ENCODE data around the gene SPDYC. TPM values are rescaled to one million over a fixed set of nuclear protein-coding genes. Genes with fewer than 3 reads are reported as not detected.
A peak's percentile ranks its signal among the peaks of the same experiment; 100 is the strongest.

Gene SPDYC
- total RNA-seq, 1 donor from 2014 or later = not detected

DNA sequence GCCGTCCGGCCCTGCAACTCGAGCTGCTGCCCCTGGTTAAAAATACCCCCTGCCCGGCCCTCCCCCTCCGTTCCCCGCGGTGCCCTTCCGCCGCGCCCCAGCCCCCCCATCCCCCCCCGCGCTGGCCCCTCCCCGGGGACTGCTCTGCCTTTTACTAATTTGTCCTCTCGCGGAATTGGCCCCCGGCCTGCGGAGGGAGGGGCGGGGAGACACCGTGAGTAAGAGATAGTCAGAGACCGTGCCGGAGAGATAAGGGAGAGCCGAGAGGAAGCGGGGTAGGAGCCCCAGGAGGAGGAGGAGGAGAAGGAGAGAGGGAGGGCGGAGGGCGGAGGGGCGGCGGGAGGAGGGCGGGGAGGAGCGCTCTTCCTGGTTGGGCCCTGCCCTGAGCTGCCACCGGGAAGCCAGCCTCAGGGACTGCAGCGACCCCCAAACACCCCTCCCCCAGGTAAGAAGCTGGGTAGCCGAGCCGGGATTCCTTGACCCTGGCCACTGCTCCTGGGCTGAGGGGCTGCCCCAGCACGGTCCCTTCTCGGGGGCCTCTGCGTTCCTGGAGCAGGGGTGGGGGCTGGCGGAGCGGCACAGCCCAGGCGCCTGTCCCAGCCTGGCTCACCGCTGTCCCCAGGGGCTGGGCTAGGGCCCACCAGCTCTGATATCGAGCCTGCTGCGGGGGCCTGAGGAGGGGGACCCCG, 11.7 kb downstream of the SPDYC start, which contains the start of gene CAPN1:
Gene CAPN1 (plus strand): TSS at position 360 of the 689 bp plus-strand sequence. CDS start 774 bp downstream, outside the sequence.
- peaks cover 8% of the 10 kb centered on the region for H3K4me1 Mint-ChIP-seq (ENCODE audit: low read depth, unreplicated experiment)
- H3K9me3 Mint-ChIP-seq (ENCODE audit: unreplicated experiment) = peaks cover 5% of the 10 kb centered on the region
- no peaks in the 10 kb centered on the region for H3K36me3 Mint-ChIP-seq (ENCODE audit: unreplicated experiment)
- peak; percentile 77 for DNase-seq
- peak within 1 kb of the TSS; percentile 100 for H3K4me3 Mint-ChIP-seq (ENCODE audit: unreplicated experiment)
- TF ChIP-seq, protein P1, sequence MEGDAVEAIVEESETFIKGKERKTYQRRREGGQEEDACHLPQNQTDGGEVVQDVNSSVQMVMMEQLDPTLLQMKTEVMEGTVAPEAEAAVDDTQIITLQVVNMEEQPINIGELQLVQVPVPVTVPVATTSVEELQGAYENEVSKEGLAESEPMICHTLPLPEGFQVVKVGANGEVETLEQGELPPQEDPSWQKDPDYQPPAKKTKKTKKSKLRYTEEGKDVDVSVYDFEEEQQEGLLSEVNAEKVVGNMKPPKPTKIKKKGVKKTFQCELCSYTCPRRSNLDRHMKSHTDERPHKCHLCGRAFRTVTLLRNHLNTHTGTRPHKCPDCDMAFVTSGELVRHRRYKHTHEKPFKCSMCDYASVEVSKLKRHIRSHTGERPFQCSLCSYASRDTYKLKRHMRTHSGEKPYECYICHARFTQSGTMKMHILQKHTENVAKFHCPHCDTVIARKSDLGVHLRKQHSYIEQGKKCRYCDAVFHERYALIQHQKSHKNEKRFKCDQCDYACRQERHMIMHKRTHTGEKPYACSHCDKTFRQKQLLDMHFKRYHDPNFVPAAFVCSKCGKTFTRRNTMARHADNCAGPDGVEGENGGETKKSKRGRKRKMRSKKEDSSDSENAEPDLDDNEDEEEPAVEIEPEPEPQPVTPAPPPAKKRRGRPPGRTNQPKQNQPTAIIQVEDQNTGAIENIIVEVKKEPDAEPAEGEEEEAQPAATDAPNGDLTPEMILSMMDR (IDR thresholded peaks at IDR 0.05; ENCODE audit: partially characterized antibody, unreplicated experiment) = no peak
- peak within 1 kb of the TSS; percentile 99 for H3K27ac Mint-ChIP-seq (ENCODE audit: unreplicated experiment)
- peaks cover 10% of the 10 kb centered on the region for H3K27me3 Mint-ChIP-seq (ENCODE audit: unreplicated experiment)

DNA sequence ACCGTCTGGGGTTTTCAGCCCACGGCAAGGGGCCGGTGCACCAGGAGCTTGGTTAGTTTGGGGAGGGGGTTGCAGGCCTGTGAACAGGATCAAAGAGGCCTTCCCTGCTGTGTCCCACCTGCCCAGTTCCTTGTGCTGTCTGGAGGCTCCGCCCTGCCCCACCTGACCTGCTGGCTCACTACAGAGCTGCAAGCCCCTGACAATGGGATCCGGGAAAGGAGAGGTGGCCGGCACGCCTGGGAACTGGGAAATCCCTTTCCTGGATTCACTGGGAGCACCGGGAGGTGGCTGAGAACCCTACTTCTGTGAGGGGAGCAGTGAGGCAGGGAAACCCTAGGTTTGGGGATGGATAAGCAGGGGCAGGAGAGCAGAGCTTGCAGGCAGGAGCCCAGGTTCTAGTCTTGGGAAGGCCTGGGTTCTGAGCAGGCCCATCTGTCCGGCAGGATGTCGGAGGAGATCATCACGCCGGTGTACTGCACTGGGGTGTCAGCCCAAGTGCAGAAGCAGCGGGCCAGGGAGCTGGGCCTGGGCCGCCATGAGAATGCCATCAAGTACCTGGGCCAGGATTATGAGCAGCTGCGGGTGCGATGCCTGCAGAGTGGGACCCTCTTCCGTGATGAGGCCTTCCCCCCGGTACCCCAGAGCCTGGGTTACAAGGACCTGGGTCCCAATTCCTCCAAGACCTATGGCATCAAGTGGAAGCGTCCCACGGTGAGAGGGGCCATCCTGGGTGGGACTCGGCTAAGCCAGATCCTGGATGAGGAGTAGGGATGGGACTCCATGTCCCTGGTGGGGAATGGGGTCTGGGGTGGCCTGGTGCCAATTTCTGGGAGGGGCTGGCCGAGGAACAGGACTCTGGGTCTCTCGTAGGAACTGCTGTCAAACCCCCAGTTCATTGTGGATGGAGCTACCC, 12.5 kb downstream of the SPDYC start:
- H3K4me1 Mint-ChIP-seq (ENCODE audit: low read depth, unreplicated experiment) = peaks cover 8% of the 10 kb centered on the region
- H3K9me3 Mint-ChIP-seq (ENCODE audit: unreplicated experiment) = peaks cover 5% of the 10 kb centered on the region
- peak overlapping the region; percentile 99 for H3K27ac Mint-ChIP-seq (ENCODE audit: unreplicated experiment)
- H3K27me3 Mint-ChIP-seq (ENCODE audit: unreplicated experiment) = peaks cover 10% of the 10 kb centered on the region
- peak; percentile 62 for DNase-seq
- TF ChIP-seq, protein P1 (IDR thresholded peaks at IDR 0.05; ENCODE audit: partially characterized antibody, unreplicated experiment) = no peak
- no peaks in the 10 kb centered on the region for H3K36me3 Mint-ChIP-seq (ENCODE audit: unreplicated experiment)
- H3K4me3 Mint-ChIP-seq (ENCODE audit: unreplicated experiment) = peak overlapping the region; percentile 100

DNA sequence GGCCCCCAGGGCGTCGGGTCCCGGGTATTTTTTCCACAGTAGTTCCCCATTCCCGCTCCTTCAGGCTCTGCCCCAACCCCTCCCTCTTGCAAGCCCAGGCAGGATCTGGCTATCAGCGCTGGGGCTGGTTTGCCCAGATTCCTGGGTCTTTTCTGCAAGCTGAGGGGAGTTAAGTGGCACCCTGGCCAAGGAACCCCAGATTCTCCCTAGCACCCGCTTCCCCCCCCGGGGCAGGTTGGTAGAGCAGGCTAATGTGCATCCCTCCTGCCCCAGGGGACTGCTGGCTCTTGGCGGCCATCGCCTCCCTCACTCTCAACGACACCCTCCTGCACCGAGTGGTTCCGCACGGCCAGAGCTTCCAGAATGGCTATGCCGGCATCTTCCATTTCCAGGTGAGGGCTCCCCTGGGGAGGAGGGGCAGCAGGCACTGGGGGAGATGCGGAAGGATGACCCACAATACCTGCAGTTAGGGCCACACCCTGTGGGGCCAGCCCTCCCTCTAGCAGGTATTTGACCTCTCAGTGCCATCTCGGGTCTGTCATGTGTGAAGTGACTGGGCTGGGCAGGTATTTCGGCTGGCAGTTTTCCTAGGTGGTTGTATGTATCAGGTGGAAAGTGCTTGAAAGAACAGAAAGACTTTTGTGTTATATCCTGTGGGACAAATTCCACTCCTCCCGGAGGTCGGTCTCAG, 13.3 kb downstream of the SPDYC start:
- Mint-ChIP-seq H3K36me3 (ENCODE audit: unreplicated experiment) (no peaks in the 10 kb centered on the region), H3K9me3 (ENCODE audit: unreplicated experiment) (peaks cover 5% of the 10 kb centered on the region), H3K4me3 (ENCODE audit: unreplicated experiment) (peak overlapping the region; percentile 100), H3K27me3 (ENCODE audit: unreplicated experiment) (peaks cover 10% of the 10 kb centered on the region), H3K4me1 (ENCODE audit: low read depth, unreplicated experiment) (peaks cover 8% of the 10 kb centered on the region), H3K27ac (ENCODE audit: unreplicated experiment) (peak overlapping the region; percentile 62)
- TF ChIP-seq, protein P1 (IDR thresholded peaks at IDR 0.05; ENCODE audit: partially characterized antibody, unreplicated experiment) = no peak
- DNase-seq = no peak

DNA sequence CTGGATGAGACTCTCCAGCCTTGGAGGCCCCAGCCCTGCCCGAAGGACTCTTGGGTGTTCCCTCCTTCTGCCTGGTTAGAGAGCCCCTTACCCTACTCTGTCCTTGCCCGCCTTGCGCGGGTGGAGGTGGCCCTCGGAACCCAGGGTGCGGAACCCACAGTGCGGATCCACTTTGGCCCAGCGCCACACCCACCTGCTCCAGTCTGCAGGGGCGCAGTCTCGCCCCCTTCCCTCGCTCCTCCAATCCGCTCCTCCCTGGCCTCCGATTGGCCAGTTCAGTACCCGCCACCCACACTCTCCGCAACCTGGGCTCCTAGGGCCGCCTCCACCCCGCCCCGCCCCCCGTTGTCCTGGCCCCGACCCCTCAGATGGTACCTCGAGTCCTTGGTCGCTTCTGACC, 14.1 kb downstream of the SPDYC start:
- H3K4me3 Mint-ChIP-seq (ENCODE audit: unreplicated experiment) = peak overlapping the region; percentile 100
- peaks cover 10% of the 10 kb centered on the region for H3K27me3 Mint-ChIP-seq (ENCODE audit: unreplicated experiment)
- DNase-seq = peak; percentile 36
- TF ChIP-seq, protein P1 (IDR thresholded peaks at IDR 0.05; ENCODE audit: partially characterized antibody, unreplicated experiment) = no peak
- H3K9me3 Mint-ChIP-seq (ENCODE audit: unreplicated experiment) = peaks cover 5% of the 10 kb centered on the region
- peaks cover 8% of the 10 kb centered on the region for H3K4me1 Mint-ChIP-seq (ENCODE audit: low read depth, unreplicated experiment)
- H3K36me3 Mint-ChIP-seq (ENCODE audit: unreplicated experiment) = peaks cover under 1% of the 10 kb centered on the region
- peak overlapping the region; percentile 28 for H3K27ac Mint-ChIP-seq (ENCODE audit: unreplicated experiment)

All from glutamatergic neuron (in vitro differentiated cells).